H1 (cell line): ENCODE measurements around the gene HMCN2. TPM values are rescaled to one million over a fixed set of nuclear protein-coding genes. Genes with fewer than 3 reads are reported as not detected.

Source experiments
- CBX8 ChIP-seq: fragments of 300-800, 300-1000 bp; sonication (generic); IDR thresholded peaks from 2 replicates; pipeline ENCODE4 v1.7.1; 2016; ENCODE audit warnings: low read depth, low read length, borderline replicate concordance
- CEBPB ChIP-seq: IDR thresholded peaks from 2 replicates; pipeline ENCODE4 v1.6.1; 2012; ENCODE audit warnings: low read depth, low read length
- GTF2F1 ChIP-seq: IDR thresholded peaks from 2 replicates; pipeline ENCODE4 v1.6.1; 2012; ENCODE audit warnings: low read depth, low read length, improper control_type of control experiment, borderline replicate concordance
- HDAC6 ChIP-seq: IDR thresholded peaks from one replicate; pipeline ENCODE4 v1.7.1; 2012; ENCODE audit warnings: low read depth, mild to moderate bottlenecking, inconsistent platforms, low read length, moderate library complexity
- JUN ChIP-seq: IDR thresholded peaks from 2 replicates; pipeline ENCODE4 v1.6.1; 2011; ENCODE audit warnings: low read depth, mild to moderate bottlenecking, improper control_type of control experiment, low read length
- SP2 ChIP-seq: IDR thresholded peaks from 2 replicates; pipeline ENCODE4 v1.6.1; 2012; ENCODE audit warnings: mild to moderate bottlenecking, low read length, inconsistent platforms
- polyA plus RNA-seq, 7 experiments: library from polyadenylated mRNA; depleted of rRNA in 3 of 7; stranded (reverse) in 5 of 7; unstranded in 2 of 7; fragments of >200 nt in 5 of 7; fragments of 200-250 nt in 2 of 7; gene quantifications; 1 replicate in 5 of 7; 2 replicates in 1 of 7; 4 replicates in 1 of 7; pipeline versions ENCODE4 v1.2.1 to v1.2.3, GENCODE V29; 2011 to 2013; ENCODE audit warnings: missing spikeins in 2 of 7, mixed read lengths in 2 of 7
- total RNA-seq: library from RNA; stranded (reverse); fragmentation: NEBNext Ultra II Directional; extraction: Animal tissue kit (Norgen Biotek cat#: 25700); gene quantifications from 2 replicates; pipeline ENCODE4 v1.2.1, GENCODE V29; 2021

The HMCN2 gene
- total and polyA plus RNA-seq, 2 of the 8 experiments (the other 6 are each of a cell fraction or from before 2014, with no cell fraction given), result 5.0 to 9.1 TPM

DNA sequence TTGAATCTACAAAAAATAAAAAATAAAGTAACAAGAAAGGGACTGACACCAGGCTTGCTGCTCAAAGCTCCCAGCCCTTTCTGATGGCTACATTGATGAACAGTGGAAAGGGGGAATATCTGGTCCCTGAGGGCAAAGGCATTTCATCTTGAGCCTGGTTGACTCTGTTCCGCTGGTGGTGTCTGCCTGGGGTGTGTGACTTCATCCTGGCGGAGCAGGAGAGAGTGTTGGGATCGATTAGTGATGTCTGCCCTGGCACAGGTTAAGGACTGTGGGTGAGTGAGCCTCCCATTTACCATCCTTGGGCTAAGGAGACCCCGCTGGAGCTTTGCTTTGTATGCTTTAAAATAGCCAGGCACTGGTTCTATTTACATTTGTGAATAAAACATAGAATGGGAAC lies 122.3 kb downstream of the HMCN2 start (continued):
- TF ChIP-seq SP2 (no peak), GTF2F1 (no peak), HDAC6 (no peak), JUN (no peak), CBX8 (no peak), CEBPB (no peak)
